Superior temporal gyrus (tissue), 1 donor: ENCODE measurements around the gene GPR50.

Source experiments
- DNase-seq: peaks from one replicate; pipeline ENCODE4 v3.0.0-alpha.2; 2016; ENCODE audit errors: extremely low spot score

The GPR50 gene

DNA sequence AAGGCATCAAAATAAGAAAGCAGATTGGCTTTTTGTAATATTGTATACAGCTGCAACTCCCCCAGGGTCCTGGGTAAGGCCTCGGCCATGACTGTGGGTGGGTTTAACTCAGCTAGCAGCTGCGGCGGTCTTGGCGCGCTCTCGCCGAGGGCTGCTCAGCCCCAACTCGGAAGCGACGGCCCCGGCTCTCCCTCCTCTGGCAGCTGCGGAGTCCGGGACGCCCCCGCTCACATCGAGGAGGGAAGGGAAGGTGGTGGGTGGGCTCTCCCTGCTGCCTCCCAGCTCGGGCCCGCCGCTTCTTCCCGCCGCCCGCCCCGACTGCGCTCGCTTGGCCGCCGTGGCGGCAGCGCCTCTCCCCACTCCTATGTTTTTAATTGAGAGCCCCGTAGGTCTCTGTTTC lies 51.2 kb downstream of the GPR50 start:
- no peak for DNase-seq

DNA sequence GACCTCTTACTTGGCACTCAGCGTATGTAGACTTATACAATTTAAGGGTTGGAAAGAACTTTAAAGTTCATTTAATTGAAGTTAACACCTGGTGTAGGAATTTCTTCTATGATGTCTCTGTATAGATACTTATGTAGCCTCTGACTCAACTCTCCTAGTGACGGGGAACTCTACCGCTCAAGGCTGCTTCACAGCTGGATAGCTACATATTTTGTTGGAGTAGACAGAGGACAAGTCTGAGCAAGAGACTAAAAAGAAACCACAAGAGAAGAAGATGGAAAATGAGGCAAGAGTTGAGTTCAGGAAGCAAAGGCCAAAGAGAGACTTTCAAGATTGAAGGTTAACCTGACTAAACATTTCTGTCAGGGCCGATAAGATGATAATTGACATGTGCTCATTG lies 52.6 kb downstream of the GPR50 start:
- no peak for DNase-seq
